ENCODE measurements around the gene BAG5.

The BAG5 gene

GRCh38 chr14:103535081-103535890 lies 27.2 kb downstream of the BAG5 start:
- Histone ChIP-seq H3K4me2 (ENCODE audit: low read length) (no peak overlapping the region), H3K36me3 (replicated peaks; ENCODE audit: low read depth, low read length) (peaks cover 31% of the 10 kb centered on the region)

GRCh38 chr14:103534576-103535061 lies 27.8 kb downstream of the BAG5 start:
- Histone ChIP-seq H3K9me3 (ENCODE audit: insufficient read depth, low read length) (no peaks in the 10 kb centered on the region), H3K4me2 (ENCODE audit: low read length) (no peak overlapping the region), H3K27ac (ENCODE audit: low read length) (no peak overlapping the region), H3K4me3 (ENCODE audit: low read length) (no peak overlapping the region), H2AFZ (ENCODE audit: low read depth, low read length) (no peak overlapping the region), H3K9ac (ENCODE audit: low read length) (no peak overlapping the region), H3K79me2 (ENCODE audit: low read length) (peaks cover 34% of the 10 kb centered on the region), H4K20me1 (ENCODE audit: insufficient read depth, low read length) (peaks cover 3% of the 10 kb centered on the region; the same call in 1 of the 2 replicates), H3K36me3 (replicated peaks; ENCODE audit: low read depth, low read length) (peaks cover 38% of the 10 kb centered on the region), H3K4me1 (ENCODE audit: low read length) (peaks cover 26% of the 10 kb centered on the region), H3K27me3 (ENCODE audit: low read depth, low read length) (no peaks in the 10 kb centered on the region)
- TF ChIP-seq EZH2phosphoT487 (IDR thresholded peaks at IDR 0.05; ENCODE audit: low read depth), result no peak
- no peak for TF ChIP-seq CTCF (IDR thresholded peaks at IDR 0.05; ENCODE audit: low read depth, low read length)

More at GRCh38 chr14:103535081-103535890, 27.2 kb downstream of the BAG5 start:
- H3K27ac ChIP-seq (ENCODE audit: low read length), result no peak overlapping the region
- peaks cover 19% of the 10 kb centered on the region for H3K4me1 ChIP-seq (ENCODE audit: low read length)
- no peak overlapping the region for H3K9ac ChIP-seq (ENCODE audit: low read length)
- no peak overlapping the region for H3K4me3 ChIP-seq (ENCODE audit: low read length)
- H3K9me3 ChIP-seq (ENCODE audit: insufficient read depth, low read length), result no peaks in the 10 kb centered on the region
- H4K20me1 ChIP-seq (ENCODE audit: insufficient read depth, low read length), result peaks cover 3% of the 10 kb centered on the region; the same call in 1 of the 2 replicates
- peaks cover 27% of the 10 kb centered on the region for H3K79me2 ChIP-seq (ENCODE audit: low read length)
- TF ChIP-seq CTCF (IDR thresholded peaks at IDR 0.05; ENCODE audit: low read depth, low read length) (no peak), EZH2phosphoT487 (IDR thresholded peaks at IDR 0.05; ENCODE audit: low read depth) (no peak)
- no peaks in the 10 kb centered on the region for H3K27me3 ChIP-seq (ENCODE audit: low read depth, low read length)
- H2AFZ ChIP-seq (ENCODE audit: low read depth, low read length), result no peak overlapping the region

GRCh38 chr14:103533999-103534575 lies 28.4 kb downstream of the BAG5 start:
- Histone ChIP-seq H3K79me2 (ENCODE audit: low read length) (peaks cover 39% of the 10 kb centered on the region), H3K27me3 (ENCODE audit: low read depth, low read length) (no peaks in the 10 kb centered on the region), H3K36me3 (replicated peaks; ENCODE audit: low read depth, low read length) (peaks cover 39% of the 10 kb centered on the region), H3K4me2 (ENCODE audit: low read length) (no peak overlapping the region), H3K27ac (ENCODE audit: low read length) (no peak overlapping the region), H3K4me1 (ENCODE audit: low read length) (peaks cover 26% of the 10 kb centered on the region), H3K9me3 (ENCODE audit: insufficient read depth, low read length) (no peaks in the 10 kb centered on the region), H3K4me3 (ENCODE audit: low read length) (no peak overlapping the region), H4K20me1 (ENCODE audit: insufficient read depth, low read length) (peaks cover 3% of the 10 kb centered on the region; the same call in 1 of the 2 replicates), H3K9ac (ENCODE audit: low read length) (no peak overlapping the region), H2AFZ (ENCODE audit: low read depth, low read length) (no peak overlapping the region)
- TF ChIP-seq CTCF (IDR thresholded peaks at IDR 0.05; ENCODE audit: low read depth, low read length) (no peak), EZH2phosphoT487 (IDR thresholded peaks at IDR 0.05; ENCODE audit: low read depth) (no peak)

All from OCI-LY3 (cell line).